Breast epithelium (tissue), 4 donors: Measurements from ENCODE around the gene ATAD2B. TPM values are rescaled to one million over a fixed set of nuclear protein-coding genes. Genes with fewer than 3 reads are reported as not detected.
"Not testable (repeated sequence)": the region's sequence is repeated elsewhere in the genome, so short reads cannot be mapped to it uniquely, and the experiment has no call there.

Source experiments
- DNase-seq, 2 donors: peaks; one replicate each; pipeline ENCODE4 v3.0.0-alpha.2; 2019; ENCODE audit warnings: low spot score in 2 of 2
- H3K27ac ChIP-seq, 2 donors: fragments of 200-600 bp; sonication (generic) in 1 of 2; one replicate each; pipeline ENCODE4 v1.5.1; 2016 to 2019; ENCODE audit warnings: mild to moderate bottlenecking in 1 of 2
- H3K27me3 ChIP-seq, 2 donors: fragments of 200-600 bp; sonication (generic) in 1 of 2; one replicate each; pipeline versions ENCODE4 v1.5.1 to v1.6.0; 2017 to 2019; ENCODE audit warnings: control low read depth in 1 of 2, mild to moderate bottlenecking in 1 of 2
- H3K36me3 ChIP-seq: fragments of 200-600 bp; one replicate; pipeline ENCODE4 v1.5.1; 2019
- H3K4me1 ChIP-seq, 2 donors: fragments of 200-600 bp; sonication (generic); one replicate each; pipeline ENCODE4 v1.5.1; 2016 to 2019; ENCODE audit warnings: control low read depth in 1 of 2
- H3K4me3 ChIP-seq, 3 donors: fragments of 200-600 bp; sonication (generic); 1 replicate in 2 of 3; 2 replicates in 1 of 3; pipeline ENCODE4 v1.5.1; 2016 to 2019; ENCODE audit warnings: mild to moderate bottlenecking in 3 of 3, moderate library complexity in 2 of 3
- H3K9me3 ChIP-seq, 2 donors: fragments of 200-600 bp; sonication (generic) in 1 of 2; one replicate each; pipeline ENCODE4 v1.5.1; 2016 to 2019; ENCODE audit warnings: control low read depth in 1 of 2
- POLR2A ChIP-seq: fragments of 450-650 bp; IDR thresholded peaks from one replicate; pipeline ENCODE4 v1.6.1; 2016; ENCODE audit warnings: antibody characterized with exemption, mild to moderate bottlenecking, moderate library complexity
- POLR2AphosphoS5 ChIP-seq, 3 donors: sonication (generic); formaldehyde crosslinking; IDR thresholded peaks; one replicate each; pipeline ENCODE4 v1.6.1; 2017; ENCODE audit warnings: antibody characterized with exemption in 3 of 3
- intact Hi-C: fragments of 100-400 bp; cut with DNase I; formaldehyde crosslinking; loops from one replicate; pipeline ENCODE4 v1.15.1; 2023; ENCODE audit warnings: low total_unique reads
- total RNA-seq, 3 donors: library from RNA; depleted of rRNA; stranded (reverse); fragments of >200 nt; gene quantifications; one replicate each; pipeline ENCODE4 v1.1.0, GENCODE V29; 2016
- TF ChIP-seq, protein P1 (sequence below), 3 donors: fragments of 450-650 bp; IDR thresholded peaks; one replicate each; pipeline ENCODE4 v1.5.1; 2016 to 2017; ENCODE audit warnings: antibody characterized with exemption in 3 of 3, mild to moderate bottlenecking in 3 of 3, moderate library complexity in 3 of 3

Gene ATAD2B
- total RNA-seq, 3 donors from 2014 or later: 22.6 to 48.1 (median 34.4) TPM

DNA sequence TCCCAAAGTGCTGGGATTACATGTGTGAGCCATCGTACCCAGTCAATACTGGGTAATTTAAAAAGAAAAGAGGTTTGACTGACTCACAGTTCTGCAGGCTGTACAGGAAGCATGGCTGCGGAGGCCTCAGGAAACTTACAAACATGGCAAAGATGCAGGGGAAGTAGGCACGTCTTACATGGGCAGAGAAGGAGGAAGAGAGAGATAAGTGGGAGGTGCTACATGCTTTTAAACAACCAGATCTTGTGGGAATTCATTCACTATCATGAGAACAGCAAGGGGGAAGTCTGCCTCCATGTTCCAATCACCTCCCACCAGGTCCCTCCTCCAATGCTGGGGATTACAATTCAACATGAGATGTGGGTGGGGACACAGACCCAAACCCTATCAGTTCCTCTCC is 192.5 kb downstream of the ATAD2B start:
- no peaks in the 10 kb centered on the region for H3K4me1 ChIP-seq
- TF ChIP-seq POLR2AphosphoS5 (IDR thresholded peaks at IDR 0.05): no peak
- TF ChIP-seq, protein P1, sequence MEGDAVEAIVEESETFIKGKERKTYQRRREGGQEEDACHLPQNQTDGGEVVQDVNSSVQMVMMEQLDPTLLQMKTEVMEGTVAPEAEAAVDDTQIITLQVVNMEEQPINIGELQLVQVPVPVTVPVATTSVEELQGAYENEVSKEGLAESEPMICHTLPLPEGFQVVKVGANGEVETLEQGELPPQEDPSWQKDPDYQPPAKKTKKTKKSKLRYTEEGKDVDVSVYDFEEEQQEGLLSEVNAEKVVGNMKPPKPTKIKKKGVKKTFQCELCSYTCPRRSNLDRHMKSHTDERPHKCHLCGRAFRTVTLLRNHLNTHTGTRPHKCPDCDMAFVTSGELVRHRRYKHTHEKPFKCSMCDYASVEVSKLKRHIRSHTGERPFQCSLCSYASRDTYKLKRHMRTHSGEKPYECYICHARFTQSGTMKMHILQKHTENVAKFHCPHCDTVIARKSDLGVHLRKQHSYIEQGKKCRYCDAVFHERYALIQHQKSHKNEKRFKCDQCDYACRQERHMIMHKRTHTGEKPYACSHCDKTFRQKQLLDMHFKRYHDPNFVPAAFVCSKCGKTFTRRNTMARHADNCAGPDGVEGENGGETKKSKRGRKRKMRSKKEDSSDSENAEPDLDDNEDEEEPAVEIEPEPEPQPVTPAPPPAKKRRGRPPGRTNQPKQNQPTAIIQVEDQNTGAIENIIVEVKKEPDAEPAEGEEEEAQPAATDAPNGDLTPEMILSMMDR (IDR thresholded peaks at IDR 0.05): no peak
- no peak for TF ChIP-seq POLR2A
- H3K36me3 ChIP-seq: no peaks in the 10 kb centered on the region
- no peak overlapping the region for H3K4me3 ChIP-seq
- H3K27ac ChIP-seq: no peak overlapping the region
- intact Hi-C loops: no loop called here
- H3K9me3 ChIP-seq: no peaks in the 10 kb centered on the region
- no peak for DNase-seq
- no peaks in the 10 kb centered on the region for H3K27me3 ChIP-seq

GRCh38 chr2:23723029-23723428 is 203.9 kb downstream of the ATAD2B start:
- DNase-seq, H3K27me3 ChIP-seq, H3K36me3 ChIP-seq, intact Hi-C loops, H3K27ac ChIP-seq, H3K4me1 ChIP-seq, H3K4me3 ChIP-seq: not testable (repeated sequence)
- H3K9me3 ChIP-seq: peaks cover 4 to 15% of the 10 kb centered on the region in 2 donors

DNA sequence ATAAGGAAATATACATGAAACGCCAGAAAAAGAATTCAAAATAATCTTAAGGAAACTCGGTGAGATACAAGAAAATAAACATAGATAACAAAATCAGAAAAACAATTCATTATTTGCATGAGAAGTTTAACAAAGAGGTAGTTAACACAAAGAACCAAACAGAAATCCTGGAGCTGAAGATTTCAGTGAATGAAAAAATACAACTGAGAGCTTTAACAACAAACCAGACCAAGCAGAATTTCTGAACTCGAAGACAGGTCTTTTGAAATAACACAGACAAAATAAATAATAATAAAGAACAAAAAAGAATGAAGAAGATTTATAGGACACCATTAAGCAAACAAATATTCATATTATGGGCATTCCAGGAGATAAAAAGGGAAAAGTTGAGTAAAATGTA is 204.7 kb downstream of the ATAD2B start:
- H3K4me1 ChIP-seq: no peaks in the 10 kb centered on the region
- intact Hi-C loops: no loop called here

GRCh38 chr2:23721454-23721826 is 205.5 kb downstream of the ATAD2B start:
- no peaks in the 10 kb centered on the region for H3K27me3 ChIP-seq
- H3K36me3 ChIP-seq: no peaks in the 10 kb centered on the region
- intact Hi-C loops: no loop called here
- TF ChIP-seq, protein P1 (IDR thresholded peaks at IDR 0.05): no peak
- TF ChIP-seq POLR2A (no peak), POLR2AphosphoS5 (IDR thresholded peaks at IDR 0.05) (no peak)
- no peak overlapping the region for H3K27ac ChIP-seq
- peaks cover 4 to 15% of the 10 kb centered on the region in 2 donors for H3K9me3 ChIP-seq
- no peaks in the 10 kb centered on the region for H3K4me1 ChIP-seq
- no peak overlapping the region for H3K4me3 ChIP-seq
- no peak for DNase-seq

More for the DNA sequence above, 204.7 kb downstream of the ATAD2B start:
- H3K27ac ChIP-seq: no peak overlapping the region
- no peaks in the 10 kb centered on the region for H3K27me3 ChIP-seq
- no peak overlapping the region for H3K4me3 ChIP-seq
- H3K9me3 ChIP-seq: peaks cover 4 to 15% of the 10 kb centered on the region in 2 donors
- TF ChIP-seq POLR2AphosphoS5 (IDR thresholded peaks at IDR 0.05) (no peak), POLR2A (no peak)
- TF ChIP-seq, protein P1 (IDR thresholded peaks at IDR 0.05): no peak
- H3K36me3 ChIP-seq: no peaks in the 10 kb centered on the region
- no peak for DNase-seq

- Histone ChIP-seq H3K27me3 (no peaks in the 10 kb centered on the region), H3K27ac (no peak overlapping the region), H3K36me3 (no peaks in the 10 kb centered on the region), H3K4me3 (no peak overlapping the region), H3K9me3 (peaks cover 4 to 15% of the 10 kb centered on the region in 2 donors), H3K4me1 (no peaks in the 10 kb centered on the region)
- intact Hi-C loops: no loop called here
- TF ChIP-seq POLR2A (no peak), POLR2AphosphoS5 (IDR thresholded peaks at IDR 0.05) (no peak)
- TF ChIP-seq, protein P1 (IDR thresholded peaks at IDR 0.05): no peak
- no peak for DNase-seq
Measured at GRCh38 chr2:23720705-23721453, 206.0 kb downstream of the ATAD2B start.
